ENCODE measurements around the gene ARID1A. TPM values are rescaled to one million over a fixed set of nuclear protein-coding genes. Genes with fewer than 3 reads are reported as not detected.
A peak's percentile ranks its signal among the peaks of the same experiment; 100 is the strongest.

Gene ARID1A
- total and polyA plus RNA-seq, 2 experiments from 2014 or later, result 50.0 to 104 TPM

GRCh38 chr1:26784886-26785285 is 89.1 kb downstream of the ARID1A start (continued):
- TF ChIP-seq ZNF462 (CRISPR knock-in tag; IDR thresholded peaks at IDR 0.05), result no peak
- no peak for TF ChIP-seq ZNF331 (CRISPR knock-in tag; IDR thresholded peaks at IDR 0.05; ENCODE audit: low read depth)
- no peak for TF ChIP-seq CREB1 (CRISPR knock-in tag; IDR thresholded peaks at IDR 0.05; ENCODE audit: low read depth)

GRCh38 chr1:26785611-26786436 is 90.0 kb downstream of the ARID1A start:
- Histone ChIP-seq H3K27ac (ENCODE audit: low read depth) (peak overlapping the region; percentile 93), H3K4me3 (peak overlapping the region; percentile 99; the same call in 1 of the 2 replicates), H3F3A (replicated peaks; ENCODE audit: low read depth) (peaks cover 19% of the 10 kb centered on the region), H2AFZ (no peak overlapping the region), H4K20me1 (replicated peaks; ENCODE audit: insufficient read depth) (no peaks in the 10 kb centered on the region; the same call in none of the 2 replicates), H3K36me3 (ENCODE audit: insufficient read depth) (peaks cover 4% of the 10 kb centered on the region; the same call in 1 of the 2 replicates), H3K27me3 (ENCODE audit: insufficient read depth) (no peaks in the 10 kb centered on the region), H3K4me2 (peak overlapping the region; percentile 97), H3K4me1 (ENCODE audit: insufficient read depth) (peaks cover 37% of the 10 kb centered on the region), H3K79me2 (replicated peaks; ENCODE audit: insufficient read depth) (no peaks in the 10 kb centered on the region), H3K9me2 (ENCODE audit: insufficient read depth) (no peaks in the 10 kb centered on the region)
- ATAC-seq (no peak), DNase-seq (ENCODE audit: low spot score) (peak; percentile 6)
- H3K4me3 Mint-ChIP-seq, result peak overlapping the region; percentile 94; the same call in 1 of the 3 replicates
- peaks cover 15% of the 10 kb centered on the region; the same call in 2 of the 3 replicates for H3K36me3 Mint-ChIP-seq (ENCODE audit: low read depth)
- H3K27ac Mint-ChIP-seq, result peak overlapping the region; percentile 98
- H3K9me3 Mint-ChIP-seq, result no peaks in the 10 kb centered on the region; the same call in 1 of the 3 replicates
- H3K27me3 Mint-ChIP-seq (ENCODE audit: insufficient read depth, low read depth, poor library complexity), result peaks cover 14% of the 10 kb centered on the region
- H3K4me1 Mint-ChIP-seq, result peaks cover 53% of the 10 kb centered on the region
- TF ChIP-seq NANOG (IDR thresholded peaks at IDR 0.05; ENCODE audit: borderline replicate concordance), result no peak
- no peak for TF ChIP-seq ZNF331 (CRISPR knock-in tag; IDR thresholded peaks at IDR 0.05; ENCODE audit: low read depth)
- TF ChIP-seq CREB1 (CRISPR knock-in tag; IDR thresholded peaks at IDR 0.05; ENCODE audit: low read depth), result no peak
- no peak for TF ChIP-seq ETS1 (IDR thresholded peaks at IDR 0.05)
- no peak for TF ChIP-seq EZH2phosphoT487 (IDR thresholded peaks at IDR 0.05; ENCODE audit: unreplicated experiment)
- no peak for TF ChIP-seq ZNF114 (CRISPR knock-in tag; IDR thresholded peaks at IDR 0.05)
- no peak for TF ChIP-seq POLR2AphosphoS5 (IDR thresholded peaks at IDR 0.05; ENCODE audit: low read depth)

All from GM23338 (cell line).